ENCODE data around the gene SSR2.

The SSR2 gene

GRCh38 chr1:156052862-156053767 is 32.4 kb upstream of the SSR2 start (continued):
- TF ChIP-seq, protein P1, sequence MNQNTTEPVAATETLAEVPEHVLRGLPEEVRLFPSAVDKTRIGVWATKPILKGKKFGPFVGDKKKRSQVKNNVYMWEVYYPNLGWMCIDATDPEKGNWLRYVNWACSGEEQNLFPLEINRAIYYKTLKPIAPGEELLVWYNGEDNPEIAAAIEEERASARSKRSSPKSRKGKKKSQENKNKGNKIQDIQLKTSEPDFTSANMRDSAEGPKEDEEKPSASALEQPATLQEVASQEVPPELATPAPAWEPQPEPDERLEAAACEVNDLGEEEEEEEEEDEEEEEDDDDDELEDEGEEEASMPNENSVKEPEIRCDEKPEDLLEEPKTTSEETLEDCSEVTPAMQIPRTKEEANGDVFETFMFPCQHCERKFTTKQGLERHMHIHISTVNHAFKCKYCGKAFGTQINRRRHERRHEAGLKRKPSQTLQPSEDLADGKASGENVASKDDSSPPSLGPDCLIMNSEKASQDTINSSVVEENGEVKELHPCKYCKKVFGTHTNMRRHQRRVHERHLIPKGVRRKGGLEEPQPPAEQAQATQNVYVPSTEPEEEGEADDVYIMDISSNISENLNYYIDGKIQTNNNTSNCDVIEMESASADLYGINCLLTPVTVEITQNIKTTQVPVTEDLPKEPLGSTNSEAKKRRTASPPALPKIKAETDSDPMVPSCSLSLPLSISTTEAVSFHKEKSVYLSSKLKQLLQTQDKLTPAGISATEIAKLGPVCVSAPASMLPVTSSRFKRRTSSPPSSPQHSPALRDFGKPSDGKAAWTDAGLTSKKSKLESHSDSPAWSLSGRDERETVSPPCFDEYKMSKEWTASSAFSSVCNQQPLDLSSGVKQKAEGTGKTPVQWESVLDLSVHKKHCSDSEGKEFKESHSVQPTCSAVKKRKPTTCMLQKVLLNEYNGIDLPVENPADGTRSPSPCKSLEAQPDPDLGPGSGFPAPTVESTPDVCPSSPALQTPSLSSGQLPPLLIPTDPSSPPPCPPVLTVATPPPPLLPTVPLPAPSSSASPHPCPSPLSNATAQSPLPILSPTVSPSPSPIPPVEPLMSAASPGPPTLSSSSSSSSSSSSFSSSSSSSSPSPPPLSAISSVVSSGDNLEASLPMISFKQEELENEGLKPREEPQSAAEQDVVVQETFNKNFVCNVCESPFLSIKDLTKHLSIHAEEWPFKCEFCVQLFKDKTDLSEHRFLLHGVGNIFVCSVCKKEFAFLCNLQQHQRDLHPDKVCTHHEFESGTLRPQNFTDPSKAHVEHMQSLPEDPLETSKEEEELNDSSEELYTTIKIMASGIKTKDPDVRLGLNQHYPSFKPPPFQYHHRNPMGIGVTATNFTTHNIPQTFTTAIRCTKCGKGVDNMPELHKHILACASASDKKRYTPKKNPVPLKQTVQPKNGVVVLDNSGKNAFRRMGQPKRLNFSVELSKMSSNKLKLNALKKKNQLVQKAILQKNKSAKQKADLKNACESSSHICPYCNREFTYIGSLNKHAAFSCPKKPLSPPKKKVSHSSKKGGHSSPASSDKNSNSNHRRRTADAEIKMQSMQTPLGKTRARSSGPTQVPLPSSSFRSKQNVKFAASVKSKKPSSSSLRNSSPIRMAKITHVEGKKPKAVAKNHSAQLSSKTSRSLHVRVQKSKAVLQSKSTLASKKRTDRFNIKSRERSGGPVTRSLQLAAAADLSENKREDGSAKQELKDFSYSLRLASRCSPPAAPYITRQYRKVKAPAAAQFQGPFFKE (tag by site-specific recombination; IDR thresholded peaks at IDR 0.05; ENCODE audit: borderline replicate concordance) = no peak
- no peak for TF ChIP-seq ZNF621 (tag by site-specific recombination; IDR thresholded peaks at IDR 0.05)
- no peak for TF ChIP-seq ZNF544 (tag by site-specific recombination; IDR thresholded peaks at IDR 0.05)
- TF ChIP-seq ZNF426 (tag by site-specific recombination; IDR thresholded peaks at IDR 0.05) = no peak
- TF ChIP-seq ZNF132 (tag by site-specific recombination; IDR thresholded peaks at IDR 0.05; ENCODE audit: borderline replicate concordance) = no peak
- 0 out of 2 replicates have a peak, but pooled peaks have one; percentile 5 for TF ChIP-seq GFI1B (tag by site-specific recombination; IDR thresholded peaks at IDR 0.05)
- TF ChIP-seq ZNF623 (tag by site-specific recombination; IDR thresholded peaks at IDR 0.05) = peak; percentile 60
- no peak for TF ChIP-seq ZNF560 (tag by site-specific recombination; IDR thresholded peaks at IDR 0.05; ENCODE audit: borderline replicate concordance)
- no peak for TF ChIP-seq ZNF274 (IDR thresholded peaks at IDR 0.05; ENCODE audit: low read length)
- TF ChIP-seq ZNF274 (tag by site-specific recombination; IDR thresholded peaks at IDR 0.05; ENCODE audit: borderline replicate concordance) = no peak
- TF ChIP-seq, protein P2, sequence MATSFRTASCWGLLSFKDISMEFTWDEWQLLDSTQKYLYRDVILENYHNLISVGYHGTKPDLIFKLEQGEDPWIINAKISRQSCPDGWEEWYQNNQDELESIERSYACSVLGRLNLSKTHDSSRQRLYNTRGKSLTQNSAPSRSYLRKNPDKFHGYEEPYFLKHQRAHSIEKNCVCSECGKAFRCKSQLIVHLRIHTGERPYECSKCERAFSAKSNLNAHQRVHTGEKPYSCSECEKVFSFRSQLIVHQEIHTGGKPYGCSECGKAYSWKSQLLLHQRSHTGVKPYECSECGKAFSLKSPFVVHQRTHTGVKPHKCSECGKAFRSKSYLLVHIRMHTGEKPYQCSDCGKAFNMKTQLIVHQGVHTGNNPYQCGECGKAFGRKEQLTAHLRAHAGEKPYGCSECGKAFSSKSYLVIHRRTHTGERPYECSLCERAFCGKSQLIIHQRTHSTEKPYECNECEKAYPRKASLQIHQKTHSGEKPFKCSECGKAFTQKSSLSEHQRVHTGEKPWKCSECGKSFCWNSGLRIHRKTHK (tag by site-specific recombination; IDR thresholded peaks at IDR 0.05) = no peak
- TF ChIP-seq GLI2 (tag by site-specific recombination; IDR thresholded peaks at IDR 0.05; ENCODE audit: borderline replicate concordance, low read depth) = no peak
- TF ChIP-seq ZNF654 (tag by site-specific recombination; IDR thresholded peaks at IDR 0.05; ENCODE audit: low read depth) = no peak
- TF ChIP-seq ZNF23 (tag by site-specific recombination; IDR thresholded peaks at IDR 0.05; ENCODE audit: borderline replicate concordance) = no peak
- peak; percentile 72 for TF ChIP-seq ZBTB17 (tag by site-specific recombination; IDR thresholded peaks at IDR 0.05)
- peak; percentile 97 for TF ChIP-seq ZNF792 (tag by site-specific recombination; IDR thresholded peaks at IDR 0.05)
- TF ChIP-seq ZNF658 (tag by site-specific recombination; IDR thresholded peaks at IDR 0.05) = no peak
- no peak for TF ChIP-seq RBAK (tag by site-specific recombination; IDR thresholded peaks at IDR 0.05)
- TF ChIP-seq ZBTB20 (tag by site-specific recombination; IDR thresholded peaks at IDR 0.05) = peak; percentile 78
- TF ChIP-seq KLF1 (tag by site-specific recombination; IDR thresholded peaks at IDR 0.05) = peak; percentile 64
- peak; percentile 82 for TF ChIP-seq SCRT2 (tag by site-specific recombination; IDR thresholded peaks at IDR 0.05)
- TF ChIP-seq ZBTB26 (tag by site-specific recombination; optimal IDR thresholded peaks at IDR 0.05) = peak; percentile 4
- TF ChIP-seq MYNN (tag by site-specific recombination; IDR thresholded peaks at IDR 0.05; ENCODE audit: borderline replicate concordance) = no peak
- peak; percentile 78 for TF ChIP-seq KLF16 (tag by site-specific recombination; IDR thresholded peaks at IDR 0.05)
- no peak for TF ChIP-seq ZNF571 (tag by site-specific recombination; IDR thresholded peaks at IDR 0.05)
- TF ChIP-seq ZNF211 (tag by site-specific recombination; IDR thresholded peaks at IDR 0.05; ENCODE audit: low read depth) = no peak
- TF ChIP-seq, protein P3, sequence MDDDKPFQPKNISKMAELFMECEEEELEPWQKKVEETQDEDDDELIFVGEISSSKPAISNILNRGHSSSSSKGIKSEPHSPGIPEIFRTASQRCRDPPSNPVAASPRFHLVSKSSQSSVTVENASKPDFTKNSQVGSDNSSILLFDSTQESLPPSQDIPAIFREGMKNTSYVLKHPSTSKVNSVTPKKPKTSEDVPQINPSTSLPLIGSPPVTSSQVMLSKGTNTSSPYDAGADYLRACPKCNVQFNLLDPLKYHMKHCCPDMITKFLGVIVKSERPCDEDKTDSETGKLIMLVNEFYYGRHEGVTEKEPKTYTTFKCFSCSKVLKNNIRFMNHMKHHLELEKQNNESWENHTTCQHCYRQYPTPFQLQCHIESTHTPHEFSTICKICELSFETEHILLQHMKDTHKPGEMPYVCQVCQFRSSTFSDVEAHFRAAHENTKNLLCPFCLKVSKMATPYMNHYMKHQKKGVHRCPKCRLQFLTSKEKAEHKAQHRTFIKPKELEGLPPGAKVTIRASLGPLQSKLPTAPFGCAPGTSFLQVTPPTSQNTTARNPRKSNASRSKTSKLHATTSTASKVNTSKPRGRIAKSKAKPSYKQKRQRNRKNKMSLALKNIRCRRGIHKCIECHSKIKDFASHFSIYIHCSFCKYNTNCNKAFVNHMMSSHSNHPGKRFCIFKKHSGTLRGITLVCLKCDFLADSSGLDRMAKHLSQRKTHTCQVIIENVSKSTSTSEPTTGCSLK (tag by site-specific recombination; IDR thresholded peaks at IDR 0.05) = no peak
- TF ChIP-seq KLF10 (tag by site-specific recombination; IDR thresholded peaks at IDR 0.05) = no peak
- no peak for TF ChIP-seq ZNF521 (tag by site-specific recombination; IDR thresholded peaks at IDR 0.05)
- TF ChIP-seq ZNF777 (tag by site-specific recombination; IDR thresholded peaks at IDR 0.05; ENCODE audit: borderline replicate concordance) = no peak

Data from HEK293 (cell line).